DOHH2 (cell line): Measurements from ENCODE around the gene TRAK1.

Experiments used
- EZH2phosphoT487 ChIP-seq: fragments of 200-600 bp; sonication (generic); IDR thresholded peaks from 2 replicates; pipeline ENCODE4 v1.6.1; 2017; ENCODE audit warnings: borderline replicate concordance, mild to moderate bottlenecking, antibody characterized with exemption, low read length, moderate library complexity, mixed read lengths
- TF ChIP-seq, protein P1 (sequence below): fragments of 200-600 bp; sonication (generic); IDR thresholded peaks from one replicate; pipeline ENCODE4 v1.5.1; 2014; ENCODE audit warnings: antibody characterized with exemption, mild to moderate bottlenecking, low read depth, low read length; ENCODE audit not compliant: poor library complexity, severe bottlenecking

GRCh38 chr3:42176242-42177034, 85.3 kb downstream of the TRAK1 start:
- TF ChIP-seq, protein P1, sequence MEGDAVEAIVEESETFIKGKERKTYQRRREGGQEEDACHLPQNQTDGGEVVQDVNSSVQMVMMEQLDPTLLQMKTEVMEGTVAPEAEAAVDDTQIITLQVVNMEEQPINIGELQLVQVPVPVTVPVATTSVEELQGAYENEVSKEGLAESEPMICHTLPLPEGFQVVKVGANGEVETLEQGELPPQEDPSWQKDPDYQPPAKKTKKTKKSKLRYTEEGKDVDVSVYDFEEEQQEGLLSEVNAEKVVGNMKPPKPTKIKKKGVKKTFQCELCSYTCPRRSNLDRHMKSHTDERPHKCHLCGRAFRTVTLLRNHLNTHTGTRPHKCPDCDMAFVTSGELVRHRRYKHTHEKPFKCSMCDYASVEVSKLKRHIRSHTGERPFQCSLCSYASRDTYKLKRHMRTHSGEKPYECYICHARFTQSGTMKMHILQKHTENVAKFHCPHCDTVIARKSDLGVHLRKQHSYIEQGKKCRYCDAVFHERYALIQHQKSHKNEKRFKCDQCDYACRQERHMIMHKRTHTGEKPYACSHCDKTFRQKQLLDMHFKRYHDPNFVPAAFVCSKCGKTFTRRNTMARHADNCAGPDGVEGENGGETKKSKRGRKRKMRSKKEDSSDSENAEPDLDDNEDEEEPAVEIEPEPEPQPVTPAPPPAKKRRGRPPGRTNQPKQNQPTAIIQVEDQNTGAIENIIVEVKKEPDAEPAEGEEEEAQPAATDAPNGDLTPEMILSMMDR: no peak
- no peak for TF ChIP-seq EZH2phosphoT487
